GM12892 (cell line): ENCODE data around the gene TMEM176B.

Experiments
- DNase-seq: peaks from one replicate; pipeline ENCODE4 v3.0.0; 2011; ENCODE audit not compliant: insufficient read length
- FAIRE-seq: peaks from 2 replicates; lab custom pipeline; 2011; peaks lifted over from hg19 to GRCh38; lab: Jason Lieb, UNC
- POLR2A ChIP-seq: IDR thresholded peaks from 2 replicates; pipeline ENCODE4 v1.6.1; 2011; ENCODE audit warnings: low read depth, low read length, control low read depth
- POLR2AphosphoS5 ChIP-seq: IDR thresholded peaks from 2 replicates; pipeline ENCODE4 v1.6.1; 2011; ENCODE audit warnings: low read depth, low read length, control low read depth
- TAF1 ChIP-seq: IDR thresholded peaks from 2 replicates; pipeline ENCODE4 v1.6.1; 2011; ENCODE audit warnings: low read depth, mild to moderate bottlenecking, control low read depth, low read length, borderline replicate concordance

The TMEM176B gene

GRCh38 chr7:150835019-150835418 is 34.9 kb upstream of the TMEM176B start:
- DNase-seq = no peak
- FAIRE-seq = no peak
- no peak for TF ChIP-seq TAF1
- TF ChIP-seq POLR2AphosphoS5 = no peak
- no peak for TF ChIP-seq POLR2A

GRCh38 chr7:150831851-150832250 is 31.7 kb upstream of the TMEM176B start:
- FAIRE-seq (no peak), DNase-seq (no peak)
- TF ChIP-seq POLR2AphosphoS5 = no peak
- no peak for TF ChIP-seq TAF1
- no peak for TF ChIP-seq POLR2A

- no peak for TF ChIP-seq TAF1
- TF ChIP-seq POLR2A = no peak
- TF ChIP-seq POLR2AphosphoS5 = no peak
- no peak for DNase-seq
- no peak for FAIRE-seq
Measured at GRCh38 chr7:150830937-150831336, 30.8 kb upstream of the TMEM176B start.

GRCh38 chr7:150829426-150829825 is 29.3 kb upstream of the TMEM176B start:
- TF ChIP-seq POLR2A (no peak), TAF1 (no peak)
- DNase-seq (no peak), FAIRE-seq (no peak)

GRCh38 chr7:150828384-150828783 is 28.2 kb upstream of the TMEM176B start:
- DNase-seq = no peak
- TF ChIP-seq POLR2AphosphoS5 (no peak), POLR2A (no peak), TAF1 (no peak)
- FAIRE-seq = no peak

GRCh38 chr7:150826061-150826849 is 26.1 kb upstream of the TMEM176B start:
- DNase-seq = no peak
- TF ChIP-seq TAF1 (no peak), POLR2A (no peak), POLR2AphosphoS5 (no peak)
- FAIRE-seq = no peak

GRCh38 chr7:150824379-150825177 is 24.4 kb upstream of the TMEM176B start:
- DNase-seq (no peak), FAIRE-seq (no peak)
- TF ChIP-seq POLR2AphosphoS5 (no peak), TAF1 (no peak), POLR2A (no peak)

GRCh38 chr7:150823484-150824126 is 23.4 kb upstream of the TMEM176B start:
- FAIRE-seq (no peak), DNase-seq (no peak)
- TF ChIP-seq POLR2AphosphoS5 (no peak), POLR2A (no peak)

- FAIRE-seq = no peak
- no peak for DNase-seq
- no peak for TF ChIP-seq POLR2A
- TF ChIP-seq POLR2AphosphoS5 = no peak
- TF ChIP-seq TAF1 = no peak
Measured at GRCh38 chr7:150823043-150823442, 22.9 kb upstream of the TMEM176B start.

- DNase-seq (no peak), FAIRE-seq (no peak)
- no peak for TF ChIP-seq POLR2A
- TF ChIP-seq TAF1 = no peak
- no peak for TF ChIP-seq POLR2AphosphoS5
Measured at GRCh38 chr7:150820578-150821198, 20.5 kb upstream of the TMEM176B start.

- FAIRE-seq = no peak
- TF ChIP-seq POLR2A = no peak
- no peak for TF ChIP-seq TAF1
- TF ChIP-seq POLR2AphosphoS5 = no peak
- no peak for DNase-seq
Measured at GRCh38 chr7:150820148-150820547, 20.0 kb upstream of the TMEM176B start.
